GM18858 (cell line): ENCODE data around the gene FAM107B.

Source experiments
- ATAC-seq: cut with Tn5 transposase; IDR thresholded peaks from one replicate; pipeline ENCODE4 v1.9.1; 2021; ENCODE audit not compliant: unreplicated experiment

FAM107B gene

GRCh38 chr10:14562218-14563075 lies 212.2 kb downstream of the FAM107B start:
- no peak for ATAC-seq

GRCh38 chr10:14560791-14561765 lies 213.6 kb downstream of the FAM107B start:
- no peak for ATAC-seq

DNA sequence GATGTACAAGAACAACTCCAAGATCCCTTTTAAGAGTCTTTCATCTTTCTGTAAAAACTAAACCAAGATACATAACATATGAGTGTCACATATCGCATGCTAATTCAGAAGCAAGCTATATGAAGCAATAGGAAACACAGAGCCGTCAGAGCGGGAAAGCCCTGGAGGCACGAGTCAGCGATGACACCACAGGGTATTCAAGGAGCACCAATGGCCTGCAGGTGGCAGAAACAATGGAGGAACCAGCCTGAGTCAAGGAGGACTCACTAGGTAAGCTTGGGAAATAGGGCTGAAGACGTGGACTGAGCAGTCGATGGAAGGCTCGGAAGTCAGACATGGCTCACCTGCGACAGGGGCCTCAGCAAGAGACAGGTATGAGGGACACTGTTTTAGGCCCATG lies 214.4 kb downstream of the FAM107B start:
- no peak for ATAC-seq

DNA sequence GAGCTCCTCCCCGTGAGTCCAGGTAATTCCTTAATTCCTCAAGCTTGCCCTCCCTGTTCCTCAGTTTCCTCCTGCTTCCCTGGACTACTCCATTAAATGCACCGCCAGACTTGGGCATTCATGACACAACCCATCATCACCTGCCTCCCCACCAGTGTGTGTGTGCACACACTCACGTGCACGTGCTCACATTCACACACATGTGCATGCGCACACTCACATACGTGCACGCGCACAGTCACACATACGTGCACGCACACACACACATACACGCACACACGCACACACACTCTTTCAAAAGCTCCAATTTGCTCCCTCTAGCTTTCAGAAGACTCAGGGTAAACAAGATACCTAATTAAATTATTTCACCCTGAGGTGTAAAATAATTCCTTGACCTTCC lies 216.7 kb downstream of the FAM107B start:
- no peak for ATAC-seq

DNA sequence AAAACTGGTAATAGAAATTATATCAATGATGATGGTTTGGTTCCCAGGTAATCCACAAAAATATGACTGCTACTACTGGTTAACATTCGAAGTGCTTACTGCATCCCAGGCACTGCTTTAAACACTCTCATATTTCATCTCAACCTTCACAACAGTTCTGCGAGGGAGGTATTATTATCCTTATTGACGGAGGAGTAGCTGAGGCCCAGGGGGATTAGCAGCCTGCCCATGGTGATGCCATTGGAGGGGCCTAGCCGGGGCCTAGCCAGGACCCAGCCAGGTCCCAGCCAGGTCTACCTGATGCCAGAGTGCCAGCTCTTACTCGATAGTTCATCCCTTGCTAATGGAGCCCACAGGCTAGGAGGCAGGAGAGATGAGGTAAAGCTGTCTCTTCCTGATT lies 217.1 kb downstream of the FAM107B start:
- no peak for ATAC-seq

DNA sequence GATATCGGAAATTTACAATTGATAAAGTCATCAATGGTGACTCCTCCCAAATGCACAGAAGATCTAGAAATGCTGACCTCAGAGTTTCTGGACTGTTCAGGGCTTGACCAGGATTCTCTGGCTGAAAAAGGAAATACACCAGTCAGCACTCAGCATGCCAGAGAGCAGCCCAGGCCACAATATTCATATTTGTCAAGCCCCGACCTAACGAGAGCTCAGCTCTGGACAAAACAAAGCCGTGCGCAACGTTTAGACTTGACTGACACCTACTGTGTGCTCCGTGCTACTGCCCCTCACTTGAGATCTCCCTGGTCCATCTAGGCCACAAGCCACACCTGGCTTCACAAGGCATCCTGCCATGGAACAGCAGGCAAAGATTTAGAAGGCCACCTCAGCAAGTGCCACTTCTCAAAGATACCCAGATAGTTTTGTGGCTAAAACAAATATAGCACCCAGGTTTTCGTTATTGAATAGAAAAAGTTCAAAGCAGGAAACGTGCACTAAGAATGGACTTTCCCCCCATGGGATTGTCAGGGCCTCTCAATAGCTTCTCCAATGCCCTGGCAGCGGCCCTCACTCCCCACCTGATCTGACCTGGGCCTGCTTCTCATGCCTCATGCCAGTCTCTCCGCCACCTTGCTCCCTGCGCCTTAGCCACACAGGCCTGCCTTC lies 218.3 kb downstream of the FAM107B start:
- peak; percentile 45 for ATAC-seq

GRCh38 chr10:14555807-14556206 lies 218.9 kb downstream of the FAM107B start:
- no peak for ATAC-seq

DNA sequence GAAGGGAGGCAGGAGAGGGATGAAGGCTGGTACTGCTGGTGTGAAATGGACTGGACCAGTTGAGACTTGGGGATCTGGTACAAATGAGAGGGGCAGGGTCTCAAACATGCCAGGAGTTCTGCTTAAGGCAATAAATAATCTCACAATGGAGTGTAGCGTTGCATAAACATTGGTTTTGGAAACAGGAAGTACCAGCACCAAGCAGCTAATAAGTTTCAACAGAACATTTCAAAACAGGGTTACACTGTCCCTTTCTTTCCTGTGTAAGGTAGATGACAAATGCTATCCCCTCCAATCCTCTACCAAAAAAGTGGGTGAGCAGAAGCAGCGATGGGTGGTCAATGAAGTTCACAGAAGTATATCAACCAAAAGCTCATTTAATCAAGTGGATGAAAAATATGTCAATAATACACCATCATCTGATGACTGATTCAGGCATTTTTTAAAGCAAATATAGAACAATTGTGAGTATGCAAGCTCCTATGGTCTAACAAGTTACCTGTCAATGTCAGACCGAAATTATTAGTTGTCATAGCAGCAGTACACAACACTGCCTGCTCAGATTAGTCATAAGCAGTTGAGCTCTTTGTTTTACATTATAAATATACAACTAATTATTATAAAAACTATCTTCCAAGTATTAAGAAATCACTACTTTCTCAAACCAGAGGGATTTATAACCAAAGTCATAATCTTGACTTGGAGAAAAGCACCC lies 220.0 kb downstream of the FAM107B start:
- ATAC-seq: no peak

- no peak for ATAC-seq
These were observed 220.6 kb downstream of the FAM107B start for GRCh38 chr10:14554091-14554490.

DNA sequence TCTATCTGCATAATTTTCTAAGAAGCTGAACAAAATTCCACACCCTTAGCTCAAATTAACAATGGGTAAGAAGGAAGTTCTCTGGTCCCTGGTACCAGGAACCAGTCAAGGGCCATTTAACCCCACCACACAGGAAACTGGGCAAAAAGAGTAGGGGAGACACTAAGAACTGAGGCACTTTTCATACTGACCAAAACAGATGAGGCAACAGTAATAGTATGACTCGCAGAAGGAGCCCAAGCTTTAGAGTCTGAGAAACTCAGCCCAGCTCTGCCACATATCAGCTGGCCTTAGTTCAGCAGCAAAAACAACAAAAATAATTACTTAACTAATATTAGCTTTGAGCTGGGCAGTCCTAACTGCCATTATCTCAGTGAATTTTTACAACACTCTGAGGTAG lies 221.2 kb downstream of the FAM107B start:
- ATAC-seq: no peak

- ATAC-seq: no peak
These were observed 222.7 kb downstream of the FAM107B start for GRCh38 chr10:14552015-14552414.

GRCh38 chr10:14550471-14550981 lies 224.2 kb downstream of the FAM107B start:
- ATAC-seq: no peak

- no peak for ATAC-seq
These were observed 225.2 kb downstream of the FAM107B start for GRCh38 chr10:14549496-14549895.

DNA sequence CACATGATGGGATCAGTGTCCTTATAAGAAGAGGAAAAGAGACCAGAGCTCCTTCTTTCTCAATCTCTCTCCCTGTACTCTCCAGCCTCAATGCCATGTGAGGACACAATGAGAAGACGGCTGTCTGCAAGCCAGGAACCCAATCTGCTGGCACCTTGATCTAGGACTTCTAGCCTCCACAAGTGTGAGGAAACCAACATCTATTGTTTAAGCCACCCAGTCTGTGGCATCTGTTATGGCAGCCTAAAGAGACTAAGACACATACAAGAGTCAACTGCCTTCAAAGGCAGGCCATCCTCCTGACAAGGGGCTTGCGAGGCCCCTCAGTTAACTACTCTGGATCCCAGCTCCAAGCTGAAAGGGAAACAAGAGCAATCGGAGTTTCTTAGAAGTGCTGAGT lies 225.7 kb downstream of the FAM107B start:
- no peak for ATAC-seq

- no peak for ATAC-seq
These were observed 226.2 kb downstream of the FAM107B start for GRCh38 chr10:14548474-14548873.

GRCh38 chr10:14547816-14548215 lies 226.9 kb downstream of the FAM107B start:
- ATAC-seq: no peak

DNA sequence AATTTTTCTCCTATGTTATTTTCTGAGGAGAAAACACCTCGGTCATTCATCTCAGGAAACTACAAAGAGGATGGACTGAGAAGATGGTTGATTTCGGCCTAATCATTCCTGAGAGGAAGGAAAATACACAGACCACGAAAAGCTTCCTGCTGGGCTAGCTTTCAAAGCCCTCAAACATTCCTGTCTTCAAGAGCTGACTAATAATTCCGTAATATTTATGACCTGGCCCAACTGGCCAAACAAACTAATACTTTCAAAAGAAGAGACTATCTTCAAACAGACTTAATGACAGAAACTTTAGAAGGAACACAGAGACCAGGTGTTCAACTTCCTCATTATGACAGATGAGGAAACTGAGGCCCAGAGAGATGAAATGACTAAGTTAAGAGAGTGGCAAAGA lies 228.9 kb downstream of the FAM107B start:
- ATAC-seq: no peak

GRCh38 chr10:14543904-14544210 lies 230.8 kb downstream of the FAM107B start:
- ATAC-seq: no peak

GRCh38 chr10:14543046-14543903 lies 231.4 kb downstream of the FAM107B start:
- no peak for ATAC-seq

GRCh38 chr10:14541379-14541778 lies 233.3 kb downstream of the FAM107B start:
- ATAC-seq: no peak
